SK-N-MC (cell line): ENCODE results near the gene CENPU.

Source experiments
- EZH2 ChIP-seq: fragments of 200-600 bp; sonication (generic); IDR thresholded peaks from one replicate; pipeline ENCODE4 v1.6.1; 2017; ENCODE audit warnings: antibody characterized with exemption
- POLR2AphosphoS5 ChIP-seq: IDR thresholded peaks from 2 replicates; pipeline ENCODE4 v1.6.1; 2012; ENCODE audit warnings: mild to moderate bottlenecking, low read depth, low read length, borderline replicate concordance

DNA sequence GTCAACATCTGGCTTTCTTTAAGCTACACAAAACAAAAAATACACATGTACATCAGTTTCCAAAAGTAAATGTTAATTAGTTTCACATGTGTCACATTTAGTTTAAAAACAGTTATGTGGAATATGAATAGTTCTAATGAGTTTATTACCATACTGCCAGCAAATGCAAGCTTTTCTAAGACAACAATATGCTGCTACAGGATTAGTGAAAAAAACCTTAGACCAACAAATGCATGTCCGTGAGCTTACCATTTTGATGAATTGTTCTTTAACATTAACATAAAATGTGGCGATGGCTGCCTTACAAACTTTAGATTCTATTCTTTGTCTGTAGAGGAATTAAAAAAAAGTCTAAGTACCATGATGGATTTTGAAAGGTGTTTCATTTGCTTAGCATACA, 31.8 kb downstream of the CENPU start:
- TF ChIP-seq EZH2 (no peak), POLR2AphosphoS5 (no peak)
